Activated T-helper 1 cell treated with anti-CD3 and anti-CD28 coated beads, Interleukin-12 subunit alpha, Interleukin-12 subunit beta, Interleukin-2, Interleukin-4 antibody, amounts not matched to agents 30 ng/mL and 10 ng/mL and 1 ng/mL, durations not matched to agents 14 hours and 24 hours and 36 hours (primary cell): ENCODE results near the gene FAM168A. TPM values are rescaled to one million over a fixed set of nuclear protein-coding genes. Genes with fewer than 3 reads are reported as not detected.

Source experiments
- total RNA-seq: library from RNA; stranded (reverse); gene quantifications from 2 replicates; pipeline ENCODE4 v1.2.3, GENCODE V29; 2022

The FAM168A gene
- total RNA-seq, 1 donor from 2014 or later: 19.4 TPM

Other genes with a start within 250 kb of the FAM168A start
- gene RELT, start 221.7 kb downstream of the FAM168A start, total RNA-seq: 34.6 and 37.6 TPM in 2 replicates
- gene PLEKHB1, start 48.5 kb upstream of the FAM168A start, total RNA-seq: 1.3 and 2.0 TPM in 2 replicates
- gene RAB6A, start 163.0 kb upstream of the FAM168A start, total RNA-seq: 81.9 and 88.0 TPM in 2 replicates
- gene MRPL48, start 189.8 kb upstream of the FAM168A start, total RNA-seq: 55.0 and 56.3 TPM in 2 replicates